ENCODE measurements around the gene EIF2S2.
"Not testable (repeated sequence)": the region's sequence is repeated elsewhere in the genome, so short reads cannot be mapped to it uniquely, and the experiment has no call there.

Gene EIF2S2, protein sequence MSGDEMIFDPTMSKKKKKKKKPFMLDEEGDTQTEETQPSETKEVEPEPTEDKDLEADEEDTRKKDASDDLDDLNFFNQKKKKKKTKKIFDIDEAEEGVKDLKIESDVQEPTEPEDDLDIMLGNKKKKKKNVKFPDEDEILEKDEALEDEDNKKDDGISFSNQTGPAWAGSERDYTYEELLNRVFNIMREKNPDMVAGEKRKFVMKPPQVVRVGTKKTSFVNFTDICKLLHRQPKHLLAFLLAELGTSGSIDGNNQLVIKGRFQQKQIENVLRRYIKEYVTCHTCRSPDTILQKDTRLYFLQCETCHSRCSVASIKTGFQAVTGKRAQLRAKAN

GRCh38 chr20:34111702-34112599, at the start of gene EIF2S2:
Gene EIF2S2, minus strand, starts transcription at chr20:34112243. Its CDS starts 133 bp downstream, at chr20:34112110.
- DNase-seq = peak; percentile 99

- peak; percentile 18 for DNase-seq
Measured at GRCh38 chr20:34157697-34158096, 45.7 kb upstream of the EIF2S2 start.

- DNase-seq = peak; percentile 13
Measured at GRCh38 chr20:34155836-34156235, 43.8 kb upstream of the EIF2S2 start.

DNA sequence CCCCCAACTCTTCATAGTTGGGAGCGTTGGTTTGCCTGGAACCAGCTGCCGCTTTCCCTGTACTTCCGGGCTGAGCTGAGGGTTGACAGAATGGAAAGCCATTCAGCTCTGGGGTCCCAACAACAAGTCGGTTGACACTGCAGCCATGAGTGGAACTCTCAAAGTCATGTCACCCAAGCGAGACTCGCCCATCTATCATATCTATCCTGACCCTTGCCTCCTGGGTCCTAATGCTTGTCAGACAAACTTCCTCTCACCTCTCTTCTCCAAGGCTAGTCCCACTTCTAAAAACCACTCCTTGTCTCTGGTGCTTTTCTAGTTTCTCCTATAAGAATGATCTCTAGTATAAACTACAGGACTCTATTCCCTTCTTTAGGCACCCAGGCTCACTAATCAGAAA, 41.1 kb upstream of the EIF2S2 start:
- DNase-seq = not testable (repeated sequence)

- DNase-seq = not testable (repeated sequence)
Measured at GRCh38 chr20:34152073-34152472, 40.0 kb upstream of the EIF2S2 start.

DNA sequence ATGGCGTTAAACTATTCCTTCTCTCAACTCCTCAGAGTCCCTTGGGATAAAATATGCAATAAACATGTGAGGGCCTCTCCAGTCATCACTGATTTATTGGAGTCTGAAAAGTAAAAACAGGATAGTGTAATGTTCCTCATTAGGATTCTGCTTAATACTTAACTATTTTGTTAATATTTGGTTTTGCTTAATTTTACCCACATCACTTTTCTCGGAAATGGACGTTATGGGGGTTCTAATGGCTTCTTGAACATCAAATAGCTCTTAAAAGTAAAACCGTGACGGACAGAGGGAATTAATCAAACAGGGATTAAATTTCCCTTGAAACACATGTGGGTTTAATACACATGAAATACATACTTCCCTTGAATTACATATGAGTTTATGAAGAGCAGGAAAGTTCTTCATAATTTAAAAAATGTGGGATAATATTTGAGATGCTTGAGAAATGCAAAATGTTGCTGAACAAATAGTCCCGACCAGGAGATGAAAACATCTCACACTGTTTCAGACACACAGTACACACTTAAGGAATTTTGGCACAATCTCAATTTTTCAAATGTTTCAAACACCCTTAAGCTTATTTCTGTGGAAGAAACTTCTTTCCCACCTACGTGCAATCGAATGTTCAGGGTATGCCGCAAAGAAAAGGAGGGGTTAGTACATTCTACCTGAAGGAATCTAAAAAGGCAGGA, 38.4 kb upstream of the EIF2S2 start:
- DNase-seq = no peak

GRCh38 chr20:34145280-34145819, 33.3 kb upstream of the EIF2S2 start:
- no peak for DNase-seq

DNA sequence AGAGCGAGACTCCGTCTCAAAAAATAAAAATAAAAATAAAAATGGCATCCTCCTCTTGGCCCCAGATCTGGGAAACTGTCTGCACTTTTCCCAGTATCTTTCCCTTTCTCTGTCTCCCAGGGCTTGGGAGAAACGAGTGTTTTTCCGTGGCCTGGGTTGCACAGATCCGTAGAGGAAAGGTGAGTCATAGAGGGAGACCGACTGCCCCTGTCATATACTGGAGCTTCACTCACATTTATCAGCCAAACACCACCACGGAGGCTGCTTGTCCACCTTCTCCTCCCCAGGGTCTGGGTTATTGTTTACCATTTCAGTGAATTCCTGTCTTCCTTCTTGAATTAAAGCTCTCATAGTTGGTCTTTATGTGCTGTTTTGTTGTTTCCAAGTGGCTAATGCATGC, 31.9 kb upstream of the EIF2S2 start:
- DNase-seq = no peak

DNA sequence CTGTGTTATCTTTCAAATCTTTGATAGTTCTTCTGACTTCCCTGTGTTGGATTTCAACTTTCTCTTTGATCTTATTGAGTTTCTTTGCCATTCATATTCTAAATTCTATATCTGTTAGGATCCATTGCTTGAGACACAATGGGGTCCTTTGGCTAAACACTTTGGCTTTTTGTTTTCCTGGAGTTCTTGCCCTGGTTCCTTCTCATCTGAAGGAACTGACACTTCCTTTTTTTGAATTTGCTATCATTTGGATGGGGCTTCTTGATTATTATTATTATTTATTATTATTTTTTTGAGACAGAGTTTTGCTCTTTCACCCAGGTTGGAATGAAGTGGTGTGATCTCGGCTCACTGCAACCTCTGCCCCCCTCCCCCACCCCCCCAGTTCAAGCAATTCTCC, 30.1 kb upstream of the EIF2S2 start:
- no peak for DNase-seq

- DNase-seq = no peak
Measured at GRCh38 chr20:34141293-34141692, 29.2 kb upstream of the EIF2S2 start.

DNA sequence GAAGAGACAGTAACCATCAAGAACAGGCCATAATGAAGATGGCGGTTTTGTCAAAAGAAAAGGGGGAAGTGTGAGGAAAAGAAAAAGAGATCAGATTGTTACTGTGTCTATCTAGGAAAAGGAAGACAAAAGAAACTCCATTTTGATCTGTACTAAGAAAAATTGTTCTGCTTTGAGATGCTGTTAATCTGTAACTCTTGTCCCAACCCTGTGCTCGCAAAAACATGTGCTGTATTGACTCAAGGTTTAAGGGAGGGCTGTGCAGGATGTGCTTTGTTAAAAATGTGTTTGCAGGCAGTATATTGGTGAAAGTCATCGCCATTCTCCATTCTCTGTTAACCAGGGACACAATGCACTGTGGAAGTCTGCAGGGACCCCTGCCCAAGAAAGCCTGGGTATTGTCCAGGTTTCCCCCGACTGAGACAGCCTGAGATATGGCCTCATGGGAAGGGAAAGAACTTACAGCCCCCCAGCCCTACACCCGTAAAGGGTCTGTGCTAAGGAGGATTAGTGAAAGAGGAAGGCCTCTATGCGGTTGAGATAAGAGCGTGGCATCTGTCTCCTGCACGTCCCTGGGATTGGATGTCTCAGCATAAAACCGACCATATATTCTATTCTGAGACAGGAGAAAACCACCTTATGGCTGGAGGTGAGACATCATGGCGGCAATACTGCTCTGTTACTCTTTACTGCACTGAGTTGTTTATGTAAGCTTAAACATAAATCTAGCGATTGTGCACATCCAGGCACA, 23.7 kb upstream of the EIF2S2 start:
- DNase-seq = peak; percentile 63

DNA sequence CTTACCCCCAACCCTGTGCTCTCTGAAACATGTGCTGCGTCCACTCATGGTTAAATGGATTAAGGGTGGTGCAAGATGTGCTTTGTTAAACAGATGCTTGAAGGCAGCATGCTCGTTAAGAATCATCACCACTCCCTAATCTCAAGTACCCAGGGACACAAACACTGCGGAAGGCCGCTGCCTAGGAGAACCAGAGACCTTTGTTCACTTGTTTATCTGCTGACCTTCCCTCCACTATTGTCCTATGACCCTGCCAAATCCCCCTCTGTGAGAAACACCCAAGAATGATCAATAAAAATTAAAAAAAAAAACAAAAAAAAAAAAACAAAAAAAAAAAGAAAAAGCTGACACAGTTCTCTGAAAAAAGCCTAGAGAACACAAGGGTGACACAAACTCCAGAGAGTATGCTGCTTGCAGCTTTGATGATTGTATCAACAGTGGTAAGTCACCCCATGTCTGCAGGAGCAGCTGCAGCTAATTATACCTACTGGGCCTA, 21.4 kb upstream of the EIF2S2 start:
- DNase-seq = not testable (repeated sequence)

- not testable (repeated sequence) for DNase-seq
Measured at GRCh38 chr20:34132943-34133342, 20.9 kb upstream of the EIF2S2 start.

DNA sequence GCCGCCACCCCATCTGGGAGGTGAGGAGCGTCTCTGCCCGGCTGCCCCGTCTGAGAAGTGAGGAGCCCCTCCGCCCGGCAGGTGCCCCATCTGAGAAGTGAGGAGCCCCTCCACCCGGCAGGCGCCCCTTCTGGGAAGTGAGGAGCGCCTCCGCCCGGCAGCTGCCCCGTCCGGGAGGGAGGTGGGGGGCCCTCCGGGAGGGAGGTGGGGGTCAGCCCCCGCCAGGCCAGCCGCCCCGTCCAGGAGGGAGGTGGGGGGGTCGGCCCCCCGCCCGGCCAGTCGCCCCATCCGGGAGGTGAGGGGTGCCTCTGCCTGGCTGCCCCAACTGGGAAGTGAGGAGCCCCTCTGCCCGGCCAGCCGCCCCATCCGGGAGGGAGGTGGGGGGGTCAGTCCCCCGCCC, 20.4 kb upstream of the EIF2S2 start:
- not testable (repeated sequence) for DNase-seq

GRCh38 chr20:34131491-34131890, 19.4 kb upstream of the EIF2S2 start:
- DNase-seq = no peak

DNA sequence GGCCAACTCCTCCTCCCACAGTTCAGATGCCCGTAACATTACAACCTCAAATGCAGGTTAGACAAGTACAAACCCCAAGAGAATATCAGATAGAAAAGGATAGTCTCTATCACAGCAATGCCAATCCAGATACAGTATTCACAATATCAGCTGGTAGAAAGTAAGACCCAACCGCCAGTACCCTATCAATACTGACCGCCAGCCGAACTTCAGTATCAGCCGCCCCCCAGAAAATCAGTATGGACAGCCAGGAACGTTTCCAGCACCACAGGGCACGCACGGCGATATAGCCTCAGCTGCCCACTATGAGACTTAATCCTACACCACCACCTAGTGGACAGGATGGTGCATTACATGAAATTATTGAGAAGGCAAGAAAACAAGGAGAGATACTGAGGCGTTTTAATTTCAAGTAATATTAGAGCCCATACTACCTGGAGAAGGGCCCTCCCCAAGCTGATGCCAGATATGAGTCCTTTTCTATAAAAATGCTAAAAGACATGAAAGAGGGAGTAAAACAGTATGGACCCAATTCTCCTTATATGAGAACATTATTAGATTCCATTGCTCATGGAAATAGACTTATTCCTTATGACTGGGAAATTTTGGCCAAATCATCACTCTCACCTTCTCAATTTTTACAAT, 17.6 kb upstream of the EIF2S2 start:
- peak; percentile 90 for DNase-seq

DNA sequence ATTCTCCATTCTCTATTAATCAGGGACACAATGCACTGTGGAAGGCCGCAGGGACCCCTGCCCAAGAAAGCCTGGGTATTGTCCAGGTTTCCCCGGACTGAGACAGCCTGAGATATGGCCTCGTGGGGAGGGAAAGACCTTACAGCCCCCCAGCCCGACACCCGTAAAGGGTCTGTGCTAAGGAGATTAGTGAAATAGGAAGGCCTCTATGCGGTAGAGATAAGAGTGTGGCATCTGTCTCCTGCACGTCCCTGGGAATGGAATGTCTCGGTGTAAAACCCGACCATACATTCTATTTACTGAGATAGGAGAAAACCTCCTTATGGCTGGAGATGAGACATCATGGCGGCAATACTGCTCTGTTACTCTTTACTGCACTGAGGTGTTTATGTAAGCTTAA, 15.7 kb upstream of the EIF2S2 start:
- peak; percentile 81 for DNase-seq

DNA sequence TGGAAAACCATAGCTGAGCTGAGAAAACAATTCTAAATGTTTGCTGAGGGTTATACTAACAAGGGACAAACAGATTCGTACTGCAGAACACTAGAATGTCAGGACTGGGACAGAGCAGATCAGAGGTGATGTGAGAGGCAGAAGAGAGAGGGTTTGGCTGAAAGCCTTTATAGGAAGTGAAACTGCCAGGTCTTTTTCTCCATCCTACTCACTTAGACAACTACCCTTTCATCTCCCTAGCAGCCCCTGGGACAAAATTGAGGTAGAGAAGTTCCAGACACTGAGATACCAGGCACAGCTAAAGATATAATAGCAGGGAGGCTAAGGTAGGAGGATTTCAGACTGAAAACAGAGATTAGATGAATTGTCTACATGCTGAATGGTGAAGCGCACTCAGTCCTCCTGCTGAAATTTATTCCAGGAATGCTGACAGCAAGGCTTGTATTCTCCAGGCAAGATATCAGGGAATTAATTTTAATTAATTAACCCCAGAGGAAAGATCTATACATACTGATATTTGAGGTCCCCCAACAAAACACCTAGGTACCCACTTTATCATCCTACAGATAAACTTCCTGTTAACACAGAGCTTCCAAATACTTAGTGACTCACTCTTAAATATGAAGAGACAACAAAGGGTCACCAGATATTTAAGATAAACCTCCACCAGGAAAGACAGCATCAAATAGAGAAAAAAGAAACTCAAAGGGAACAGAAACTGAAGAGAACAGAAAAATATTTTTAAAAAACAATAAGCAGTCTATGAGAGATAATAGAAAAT, 12.6 kb upstream of the EIF2S2 start:
- DNase-seq = no peak

- DNase-seq = no peak
Measured at GRCh38 chr20:34123309-34123708, 11.3 kb upstream of the EIF2S2 start.

- no peak for DNase-seq
Measured at GRCh38 chr20:34122274-34122980, 10.4 kb upstream of the EIF2S2 start.

All from hematopoietic multipotent progenitor cell treated with erythropoietin and hydrocortisone succinate and interleukin-3 and kit ligand, for 4 days (in vitro differentiated cells).